Activated gamma-delta T cell treated with anti-CD3 and anti-CD28 coated beads, Interleukin-2, amount 50 U/mL, for 16 hours (primary cell): Measurements from ENCODE around the gene ZNF28.
"Not testable (repeated sequence)": the region's sequence is repeated elsewhere in the genome, so short reads cannot be mapped to it uniquely, and the experiment has no call there.

Experiments used
- DNase-seq: peaks from one replicate; pipeline ENCODE4 v3.0.0-alpha.2; 2020; ENCODE audit warnings: low read depth

ZNF28 gene

GRCh38 chr19:52778811-52779210 is 42.6 kb downstream of the ZNF28 start:
- peak; percentile 61 for DNase-seq

- DNase-seq: not testable (repeated sequence)
These were observed 65.0 kb downstream of the ZNF28 start for GRCh38 chr19:52756447-52756846.

GRCh38 chr19:52749780-52750179 is 71.7 kb downstream of the ZNF28 start:
- DNase-seq: no peak

GRCh38 chr19:52748336-52748950 is 73.0 kb downstream of the ZNF28 start:
- DNase-seq: no peak
